HL-60 (cell line): Measurements from ENCODE around the gene SNAI3.

Experiments used
- DNase-seq, 2 experiments: peaks; one replicate each; pipeline ENCODE4 v3.0.0-alpha.2; 2010 to 2020; ENCODE audit warnings: low read depth in 1 of 2, low spot score in 1 of 2
- H3K27ac ChIP-seq: fragments of 250-450 bp; sonication (Bioruptor Pico); replicated peaks from 2 replicates; pipeline ENCODE4 v1.5.1; 2020; ENCODE audit warnings: mild to moderate bottlenecking, moderate library complexity
- H3K27me3 ChIP-seq: fragments of 250-450 bp; sonication (Bioruptor Pico); 2 replicates; pipeline ENCODE4 v1.5.1; 2021; ENCODE audit warnings: mild to moderate bottlenecking, moderate library complexity; ENCODE audit not compliant: insufficient read depth, poor library complexity, severe bottlenecking
- H3K4me3 ChIP-seq: replicated peaks from 2 replicates; pipeline ENCODE4 v1.5.1; 2011; ENCODE audit warnings: mild to moderate bottlenecking, control low read depth, low read length; ENCODE audit not compliant: insufficient read depth
- CTCF ChIP-seq: IDR thresholded peaks from one replicate; pipeline ENCODE4 v1.5.1; 2011; ENCODE audit warnings: low read length, control low read depth, inconsistent platforms; ENCODE audit not compliant: insufficient read depth
- GABPA ChIP-seq: IDR thresholded peaks from 2 replicates; pipeline ENCODE4 v1.6.1; 2012; ENCODE audit warnings: low read depth
- POLR2AphosphoS5 ChIP-seq: IDR thresholded peaks from 2 replicates; pipeline ENCODE4 v1.6.1; 2012; ENCODE audit warnings: low read depth
- SPI1 ChIP-seq: IDR thresholded peaks from 2 replicates; pipeline ENCODE4 v1.6.1; 2012; ENCODE audit warnings: low read depth, mild to moderate bottlenecking, borderline replicate concordance
- TF ChIP-seq, protein P1 (sequence below): IDR thresholded peaks from 2 replicates; pipeline ENCODE4 v1.6.1; 2012; ENCODE audit warnings: low read depth; ENCODE audit not compliant: insufficient replicate concordance

The SNAI3 gene

GRCh38 chr16:88667461-88667860 lies 18.8 kb downstream of the SNAI3 start:
- TF ChIP-seq, protein P1, sequence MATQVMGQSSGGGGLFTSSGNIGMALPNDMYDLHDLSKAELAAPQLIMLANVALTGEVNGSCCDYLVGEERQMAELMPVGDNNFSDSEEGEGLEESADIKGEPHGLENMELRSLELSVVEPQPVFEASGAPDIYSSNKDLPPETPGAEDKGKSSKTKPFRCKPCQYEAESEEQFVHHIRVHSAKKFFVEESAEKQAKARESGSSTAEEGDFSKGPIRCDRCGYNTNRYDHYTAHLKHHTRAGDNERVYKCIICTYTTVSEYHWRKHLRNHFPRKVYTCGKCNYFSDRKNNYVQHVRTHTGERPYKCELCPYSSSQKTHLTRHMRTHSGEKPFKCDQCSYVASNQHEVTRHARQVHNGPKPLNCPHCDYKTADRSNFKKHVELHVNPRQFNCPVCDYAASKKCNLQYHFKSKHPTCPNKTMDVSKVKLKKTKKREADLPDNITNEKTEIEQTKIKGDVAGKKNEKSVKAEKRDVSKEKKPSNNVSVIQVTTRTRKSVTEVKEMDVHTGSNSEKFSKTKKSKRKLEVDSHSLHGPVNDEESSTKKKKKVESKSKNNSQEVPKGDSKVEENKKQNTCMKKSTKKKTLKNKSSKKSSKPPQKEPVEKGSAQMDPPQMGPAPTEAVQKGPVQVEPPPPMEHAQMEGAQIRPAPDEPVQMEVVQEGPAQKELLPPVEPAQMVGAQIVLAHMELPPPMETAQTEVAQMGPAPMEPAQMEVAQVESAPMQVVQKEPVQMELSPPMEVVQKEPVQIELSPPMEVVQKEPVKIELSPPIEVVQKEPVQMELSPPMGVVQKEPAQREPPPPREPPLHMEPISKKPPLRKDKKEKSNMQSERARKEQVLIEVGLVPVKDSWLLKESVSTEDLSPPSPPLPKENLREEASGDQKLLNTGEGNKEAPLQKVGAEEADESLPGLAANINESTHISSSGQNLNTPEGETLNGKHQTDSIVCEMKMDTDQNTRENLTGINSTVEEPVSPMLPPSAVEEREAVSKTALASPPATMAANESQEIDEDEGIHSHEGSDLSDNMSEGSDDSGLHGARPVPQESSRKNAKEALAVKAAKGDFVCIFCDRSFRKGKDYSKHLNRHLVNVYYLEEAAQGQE = no peak
- TF ChIP-seq POLR2AphosphoS5 (no peak), SPI1 (no peak), GABPA (no peak), CTCF (no peak)
- no peak for DNase-seq
- no peaks in the 10 kb centered on the region for H3K27me3 ChIP-seq
- no peak overlapping the region for H3K27ac ChIP-seq
- H3K4me3 ChIP-seq = no peak overlapping the region

GRCh38 chr16:88665570-88665969 lies 20.7 kb downstream of the SNAI3 start:
- H3K4me3 ChIP-seq = no peak overlapping the region

GRCh38 chr16:88665148-88665547 lies 21.2 kb downstream of the SNAI3 start:
- Histone ChIP-seq H3K27ac (no peak overlapping the region), H3K27me3 (no peaks in the 10 kb centered on the region), H3K4me3 (no peak overlapping the region)
- DNase-seq = no peak
- TF ChIP-seq CTCF (no peak), SPI1 (no peak), POLR2AphosphoS5 (no peak), GABPA (no peak)
- TF ChIP-seq, protein P1 = no peak

More at GRCh38 chr16:88665570-88665969, 20.7 kb downstream of the SNAI3 start:
- DNase-seq = no peak
- no peak overlapping the region for H3K27ac ChIP-seq
- no peak for TF ChIP-seq SPI1
- TF ChIP-seq POLR2AphosphoS5 = no peak
- TF ChIP-seq GABPA = no peak
- TF ChIP-seq, protein P1 = no peak
- TF ChIP-seq CTCF = no peak
- no peaks in the 10 kb centered on the region for H3K27me3 ChIP-seq
